Measurements from ENCODE around the gene RAB11FIP2. TPM values are rescaled to one million over a fixed set of nuclear protein-coding genes. Genes with fewer than 3 reads are reported as not detected.

Gene RAB11FIP2
- total RNA-seq, 1 donor = 38.7 TPM

DNA sequence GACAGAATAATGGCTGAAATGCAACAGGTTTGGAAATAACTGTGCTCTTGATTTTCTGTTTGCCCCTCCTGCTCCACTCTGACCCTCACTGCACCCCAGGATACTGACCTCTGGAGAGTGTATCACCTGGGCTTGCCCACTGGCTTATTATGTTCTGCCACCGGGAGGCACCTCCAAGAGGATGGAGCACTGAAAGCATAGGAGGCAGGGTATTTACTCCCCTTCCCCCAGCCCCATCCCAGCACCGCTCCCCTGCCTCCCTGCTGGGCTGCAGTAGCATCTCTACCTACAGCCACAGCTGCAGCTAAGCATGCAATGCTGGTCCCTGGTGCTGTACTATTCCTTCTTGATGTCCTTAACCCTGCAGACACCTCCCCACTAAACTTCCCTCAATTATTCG lies 26.4 kb downstream of the RAB11FIP2 start:
- Histone ChIP-seq H2AFZ (ENCODE audit: low read length) (no peak overlapping the region), H3K36me3 (ENCODE audit: insufficient read depth, low read length) (no peaks in the 10 kb centered on the region), H3K9me3 (ENCODE audit: low read depth, low read length) (no peaks in the 10 kb centered on the region), H3K4me1 (ENCODE audit: insufficient read depth, low read length) (no peaks in the 10 kb centered on the region), H3K27me3 (ENCODE audit: insufficient read depth, low read length) (no peaks in the 10 kb centered on the region), H3K27ac (ENCODE audit: low read depth, low read length) (no peak overlapping the region), H4K20me1 (ENCODE audit: insufficient read depth, low read length) (no peaks in the 10 kb centered on the region), H3K4me2 (ENCODE audit: insufficient read depth, low read length) (no peak overlapping the region), H3K79me2 (ENCODE audit: insufficient read depth, low read length) (no peaks in the 10 kb centered on the region), H3K4me3 (ENCODE audit: insufficient read depth, low read length) (no peak overlapping the region)
- no peak for DNase-seq (ENCODE audit: insufficient read length, low spot score, missing footprints)
- TF ChIP-seq, protein P1, sequence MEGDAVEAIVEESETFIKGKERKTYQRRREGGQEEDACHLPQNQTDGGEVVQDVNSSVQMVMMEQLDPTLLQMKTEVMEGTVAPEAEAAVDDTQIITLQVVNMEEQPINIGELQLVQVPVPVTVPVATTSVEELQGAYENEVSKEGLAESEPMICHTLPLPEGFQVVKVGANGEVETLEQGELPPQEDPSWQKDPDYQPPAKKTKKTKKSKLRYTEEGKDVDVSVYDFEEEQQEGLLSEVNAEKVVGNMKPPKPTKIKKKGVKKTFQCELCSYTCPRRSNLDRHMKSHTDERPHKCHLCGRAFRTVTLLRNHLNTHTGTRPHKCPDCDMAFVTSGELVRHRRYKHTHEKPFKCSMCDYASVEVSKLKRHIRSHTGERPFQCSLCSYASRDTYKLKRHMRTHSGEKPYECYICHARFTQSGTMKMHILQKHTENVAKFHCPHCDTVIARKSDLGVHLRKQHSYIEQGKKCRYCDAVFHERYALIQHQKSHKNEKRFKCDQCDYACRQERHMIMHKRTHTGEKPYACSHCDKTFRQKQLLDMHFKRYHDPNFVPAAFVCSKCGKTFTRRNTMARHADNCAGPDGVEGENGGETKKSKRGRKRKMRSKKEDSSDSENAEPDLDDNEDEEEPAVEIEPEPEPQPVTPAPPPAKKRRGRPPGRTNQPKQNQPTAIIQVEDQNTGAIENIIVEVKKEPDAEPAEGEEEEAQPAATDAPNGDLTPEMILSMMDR (IDR thresholded peaks at IDR 0.05; ENCODE audit: extremely low read depth, low read depth, low read length) = no peak

DNA sequence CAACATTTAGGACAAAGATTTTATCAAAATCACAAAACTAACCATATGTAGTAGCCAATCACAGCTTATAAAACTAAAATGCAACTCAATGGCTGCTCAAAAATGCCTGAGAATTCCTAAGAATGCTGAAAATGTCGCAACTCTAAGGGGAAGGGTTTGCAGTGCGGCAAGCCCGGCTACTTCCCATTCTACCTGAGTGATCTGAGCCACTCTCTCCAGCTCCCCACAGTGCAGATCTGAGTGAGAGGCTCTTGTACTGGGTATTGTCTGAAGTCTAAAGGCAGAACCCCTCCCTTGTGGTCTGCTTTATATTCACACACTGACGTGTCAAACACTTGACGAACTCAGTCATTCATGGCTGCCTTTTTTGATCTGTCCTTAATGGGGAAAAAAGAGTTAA lies 28.9 kb downstream of the RAB11FIP2 start:
- Histone ChIP-seq H4K20me1 (ENCODE audit: insufficient read depth, low read length) (no peaks in the 10 kb centered on the region), H3K4me3 (ENCODE audit: insufficient read depth, low read length) (no peak overlapping the region), H3K79me2 (ENCODE audit: insufficient read depth, low read length) (no peaks in the 10 kb centered on the region), H2AFZ (ENCODE audit: low read length) (no peak overlapping the region), H3K27me3 (ENCODE audit: insufficient read depth, low read length) (no peaks in the 10 kb centered on the region), H3K9me3 (ENCODE audit: low read depth, low read length) (no peaks in the 10 kb centered on the region), H3K4me2 (ENCODE audit: insufficient read depth, low read length) (no peak overlapping the region), H3K4me1 (ENCODE audit: insufficient read depth, low read length) (no peaks in the 10 kb centered on the region), H3K27ac (ENCODE audit: low read depth, low read length) (no peak overlapping the region), H3K36me3 (ENCODE audit: insufficient read depth, low read length) (no peaks in the 10 kb centered on the region)
- TF ChIP-seq, protein P1 (IDR thresholded peaks at IDR 0.05; ENCODE audit: extremely low read depth, low read depth, low read length) = no peak
- no peak for DNase-seq (ENCODE audit: insufficient read length, low spot score, missing footprints)

DNA sequence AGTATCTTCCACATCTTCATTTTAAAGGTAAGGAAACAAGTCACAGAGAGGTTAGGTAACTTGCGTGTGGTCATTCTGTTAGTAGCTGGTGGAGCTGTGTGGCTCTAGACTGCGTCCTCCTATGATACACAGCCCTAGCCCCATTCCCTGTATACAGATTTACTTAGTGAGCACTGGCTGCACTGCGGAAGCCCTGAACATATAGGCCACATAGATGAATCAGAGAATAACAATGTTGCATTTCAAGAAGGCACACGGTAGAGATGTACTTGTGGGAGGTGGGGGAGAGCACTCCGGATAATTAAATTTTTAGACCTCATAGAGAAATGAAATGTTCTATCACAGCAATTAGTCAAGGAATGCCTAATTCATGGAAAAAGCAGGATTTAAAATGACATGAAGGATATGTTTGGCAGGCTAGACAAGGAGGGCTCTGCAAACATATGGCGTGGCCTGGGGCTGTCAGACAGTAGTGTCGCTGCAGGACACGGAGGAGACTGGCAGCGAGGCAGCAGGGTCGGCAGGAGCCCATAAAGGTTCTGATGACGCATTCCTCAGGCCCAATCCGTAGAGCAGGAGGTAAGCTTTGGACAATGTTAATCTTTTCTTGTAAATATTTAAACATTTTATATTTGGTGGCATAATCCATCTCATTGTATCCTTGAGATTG lies 29.5 kb downstream of the RAB11FIP2 start:
- Histone ChIP-seq H3K4me3 (ENCODE audit: insufficient read depth, low read length) (no peak overlapping the region), H4K20me1 (ENCODE audit: insufficient read depth, low read length) (no peaks in the 10 kb centered on the region), H3K27me3 (ENCODE audit: insufficient read depth, low read length) (no peaks in the 10 kb centered on the region), H3K36me3 (ENCODE audit: insufficient read depth, low read length) (no peaks in the 10 kb centered on the region), H3K9me3 (ENCODE audit: low read depth, low read length) (no peaks in the 10 kb centered on the region), H3K4me1 (ENCODE audit: insufficient read depth, low read length) (no peaks in the 10 kb centered on the region), H3K27ac (ENCODE audit: low read depth, low read length) (no peak overlapping the region), H3K79me2 (ENCODE audit: insufficient read depth, low read length) (no peaks in the 10 kb centered on the region), H3K4me2 (ENCODE audit: insufficient read depth, low read length) (no peak overlapping the region), H2AFZ (ENCODE audit: low read length) (no peak overlapping the region)
- TF ChIP-seq, protein P1 (IDR thresholded peaks at IDR 0.05; ENCODE audit: extremely low read depth, low read depth, low read length) = no peak
- no peak for DNase-seq (ENCODE audit: insufficient read length, low spot score, missing footprints)

DNA sequence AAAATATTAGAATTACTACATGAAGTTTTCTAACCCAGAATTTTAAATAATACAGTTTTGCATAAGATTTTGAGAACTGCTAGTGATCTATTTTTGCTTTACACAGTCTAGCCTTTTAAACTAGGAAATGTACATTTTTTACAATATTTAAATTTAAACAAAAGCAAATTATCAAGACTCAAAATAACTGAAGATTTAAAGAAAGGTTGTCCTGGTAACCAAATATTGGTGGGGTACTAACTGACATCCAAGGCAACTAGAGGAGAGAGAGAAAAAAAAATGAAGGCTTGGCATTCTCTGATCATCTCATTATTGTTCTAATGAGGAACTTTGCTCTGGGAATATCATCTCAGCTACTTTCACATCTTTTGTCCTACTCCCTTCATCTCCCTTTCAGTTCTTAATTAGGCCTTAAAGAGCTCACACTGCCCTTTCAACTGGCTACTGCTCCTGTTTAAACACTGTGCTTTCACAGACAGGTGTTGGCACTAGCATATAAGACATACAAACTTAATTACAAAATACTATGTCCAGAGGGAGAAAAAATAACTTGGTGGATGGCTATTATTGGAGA lies 33.7 kb downstream of the RAB11FIP2 start:
- Histone ChIP-seq H3K9me3 (ENCODE audit: low read depth, low read length) (no peaks in the 10 kb centered on the region), H3K4me2 (ENCODE audit: insufficient read depth, low read length) (no peak overlapping the region), H3K36me3 (ENCODE audit: insufficient read depth, low read length) (no peaks in the 10 kb centered on the region), H2AFZ (ENCODE audit: low read length) (no peak overlapping the region), H3K4me3 (ENCODE audit: insufficient read depth, low read length) (no peak overlapping the region), H3K4me1 (ENCODE audit: insufficient read depth, low read length) (no peaks in the 10 kb centered on the region), H4K20me1 (ENCODE audit: insufficient read depth, low read length) (no peaks in the 10 kb centered on the region), H3K27ac (ENCODE audit: low read depth, low read length) (no peak overlapping the region), H3K79me2 (ENCODE audit: insufficient read depth, low read length) (no peaks in the 10 kb centered on the region), H3K27me3 (ENCODE audit: insufficient read depth, low read length) (no peaks in the 10 kb centered on the region)
- TF ChIP-seq, protein P1 (IDR thresholded peaks at IDR 0.05; ENCODE audit: extremely low read depth, low read depth, low read length) = no peak
- DNase-seq (ENCODE audit: insufficient read length, low spot score, missing footprints) = no peak

All from osteoblast (primary cell).